ENCODE results near the gene MYO5A. TPM values are rescaled to one million over a fixed set of nuclear protein-coding genes. Genes with fewer than 3 reads are reported as not detected.
A peak's percentile ranks its signal among the peaks of the same experiment; 100 is the strongest.

The MYO5A gene
- total RNA-seq, 2 experiments from 2014 or later = 30.3 to 43.2 TPM

GRCh38 chr15:52261498-52262242, 267.0 kb downstream of the MYO5A start:
- H3K27ac Mint-ChIP-seq = peak overlapping the region; percentile 92
- DNase-seq (peak; percentile 91), ATAC-seq (peak; percentile 100)
- peak overlapping the region; percentile 31 for H3K4me3 Mint-ChIP-seq
- H3K27me3 Mint-ChIP-seq = no peaks in the 10 kb centered on the region
- H3K9me3 Mint-ChIP-seq (ENCODE audit: low read depth) = no peaks in the 10 kb centered on the region
- peaks cover 11% of the 10 kb centered on the region for H3K36me3 Mint-ChIP-seq
- CTCF ChIA-PET = interaction anchor here (0.6 to 9.5 kb wide), 22 partner anchors 7 to 471 kb away, joined by 3 to 131 read pairs (median 3); no protein-coding TSS in a partner anchor
- H3K4me1 Mint-ChIP-seq = peaks cover 43% of the 10 kb centered on the region

DNA sequence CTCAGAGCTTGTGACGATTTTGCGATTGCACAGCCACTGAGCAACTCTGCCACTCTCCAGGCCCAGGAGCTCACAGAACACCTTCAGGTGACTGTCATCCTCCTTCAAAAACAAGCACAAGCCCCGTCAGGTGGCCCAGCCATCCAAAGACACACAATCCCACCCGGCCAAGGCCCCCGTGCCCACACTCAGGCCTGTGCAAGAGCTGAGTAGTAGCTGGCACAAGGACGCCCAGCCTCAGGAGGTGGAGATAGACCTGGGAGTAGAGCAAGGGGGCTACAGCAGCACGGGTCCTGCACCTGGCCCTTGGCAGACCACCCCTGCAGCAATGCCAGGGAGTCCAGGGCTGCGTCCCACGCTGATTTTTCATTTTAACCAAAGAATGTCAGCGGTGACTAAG, 267.7 kb downstream of the MYO5A start:
- Mint-ChIP-seq H3K4me3 (no peak overlapping the region), H3K36me3 (peaks cover 11% of the 10 kb centered on the region), H3K27ac (peak overlapping the region; percentile 92), H3K27me3 (no peaks in the 10 kb centered on the region), H3K9me3 (ENCODE audit: low read depth) (no peaks in the 10 kb centered on the region), H3K4me1 (peaks cover 49% of the 10 kb centered on the region)
- DNase-seq (no peak), ATAC-seq (no peak)
- CTCF ChIA-PET = interaction anchor here (0.9 to 9.5 kb wide), 10 partner anchors 8 to 481 kb away, joined by 3 to 131 read pairs (median 6); no protein-coding TSS in a partner anchor

DNA sequence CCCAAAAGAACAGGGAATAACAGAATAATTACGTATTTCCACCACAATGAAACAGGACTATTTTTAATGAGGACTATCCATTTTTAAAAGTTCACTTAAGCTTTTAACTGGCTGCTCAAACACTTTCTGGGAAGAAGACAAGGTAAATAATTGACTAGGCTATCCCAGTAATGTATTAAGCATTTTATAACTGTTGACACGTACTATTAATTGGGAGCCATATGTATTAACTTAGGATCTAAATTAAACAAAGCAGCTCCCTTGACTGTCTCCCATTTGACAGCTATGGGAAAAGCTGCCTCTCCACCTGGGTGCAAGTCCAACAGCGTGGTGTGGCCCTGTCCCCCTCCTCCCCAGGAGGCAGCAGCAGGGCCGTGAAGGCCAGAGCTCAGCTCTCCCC, 269.2 kb downstream of the MYO5A start:
- Mint-ChIP-seq H3K36me3 (peaks cover 11% of the 10 kb centered on the region), H3K27me3 (no peaks in the 10 kb centered on the region), H3K27ac (no peak overlapping the region), H3K9me3 (ENCODE audit: low read depth) (no peaks in the 10 kb centered on the region), H3K4me1 (peaks cover 61% of the 10 kb centered on the region), H3K4me3 (no peak overlapping the region)
- DNase-seq (no peak), ATAC-seq (no peak)
- CTCF ChIA-PET = interaction anchor here (0.5 to 9.5 kb wide), 3 partner anchors 10 to 473 kb away, joined by 3 to 131 read pairs (median 4); partner anchors contain the start of gene MYO5A

DNA sequence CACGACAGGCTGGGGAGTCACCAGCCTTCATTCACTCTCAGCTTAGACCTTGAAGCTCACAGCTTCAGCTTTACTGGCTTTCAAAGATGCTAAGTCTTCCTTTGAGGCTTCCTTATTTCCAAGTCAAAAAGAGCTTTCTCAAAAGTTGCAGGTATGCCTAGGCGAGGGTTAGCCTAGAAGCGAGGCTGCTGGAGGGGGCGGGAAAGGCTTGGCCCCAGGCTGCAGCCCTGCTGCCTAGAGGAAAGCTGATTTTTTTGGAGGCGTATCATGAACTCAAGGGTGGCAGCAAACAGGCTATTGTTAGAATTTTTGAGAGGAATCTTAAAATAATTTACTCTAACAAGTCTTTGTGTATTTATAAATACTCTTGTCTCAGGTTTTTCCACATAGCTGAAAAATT, 270.2 kb downstream of the MYO5A start:
- DNase-seq (no peak), ATAC-seq (no peak)
- CTCF ChIA-PET = interaction anchor here (1.5 to 9.5 kb wide), 4 partner anchors 79 to 474 kb away, joined by 4 to 131 read pairs (median 13); partner anchors contain the start of gene MYO5A
- H3K36me3 Mint-ChIP-seq = peaks cover 8% of the 10 kb centered on the region
- no peak overlapping the region for H3K4me3 Mint-ChIP-seq
- H3K4me1 Mint-ChIP-seq = peaks cover 64% of the 10 kb centered on the region
- H3K9me3 Mint-ChIP-seq (ENCODE audit: low read depth) = no peaks in the 10 kb centered on the region
- no peak overlapping the region for H3K27ac Mint-ChIP-seq
- no peaks in the 10 kb centered on the region for H3K27me3 Mint-ChIP-seq

DNA sequence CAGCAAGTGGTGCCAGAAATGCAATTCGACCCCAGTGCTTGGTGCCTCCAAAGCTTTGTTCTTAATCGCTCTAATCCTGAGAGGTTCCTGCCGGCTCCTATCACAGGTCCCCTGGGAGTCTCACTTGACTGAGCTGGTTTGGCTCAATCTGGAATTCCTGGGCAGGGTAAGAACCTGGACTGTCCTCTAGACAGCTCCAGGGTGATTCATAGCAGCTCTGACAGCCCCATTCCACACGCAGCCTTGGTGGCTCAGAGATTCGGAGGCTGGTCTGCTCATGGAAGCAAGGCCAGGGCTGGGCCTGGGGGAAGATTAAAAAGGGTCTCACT, 271.0 kb downstream of the MYO5A start:
- H3K36me3 Mint-ChIP-seq = peaks cover 5% of the 10 kb centered on the region
- H3K9me3 Mint-ChIP-seq (ENCODE audit: low read depth) = no peaks in the 10 kb centered on the region
- H3K4me1 Mint-ChIP-seq = peaks cover 61% of the 10 kb centered on the region
- no peaks in the 10 kb centered on the region for H3K27me3 Mint-ChIP-seq
- CTCF ChIA-PET = interaction anchor here (1.1 to 9.5 kb wide), 13 partner anchors 11 to 481 kb away, joined by 3 to 131 read pairs (median 7); partner anchors contain the start of gene ARPP19
- H3K4me3 Mint-ChIP-seq = no peak overlapping the region
- no peak for DNase-seq
- ATAC-seq = no peak
- H3K27ac Mint-ChIP-seq = no peak overlapping the region

Small RNA genes lying within 50 kb of the gene (microRNA-seq; reads per million reads assigned to microRNA genes)
- not detected for gene MIR1266

Other genes starting within 250 kb of the MYO5A start
- 1 to 10 TPM in 1 of 2 experiments, under 1 TPM in 1; 0.94 to 1.3 TPM for gene MYO5C, start 233.1 kb downstream of the MYO5A start, total RNA-seq
- 100 to 1,000 TPM; 167 to 174 TPM for gene ARPP19, start 40.1 kb upstream of the MYO5A start, total RNA-seq
- 10 to 100 TPM; 26.0 to 40.5 TPM for gene ATOSA, start 150.5 kb upstream of the MYO5A start, total RNA-seq

All from activated CD8-positive, alpha-beta memory T cell treated with anti-CD3 and anti-CD28 coated beads, Interleukin-2, amount 10 ng/mL, durations not matched to agents 7 days and 5 days (primary cell).